Dedifferentiated amniotic fluid mesenchymal stem cell (primary cell): Measurements from ENCODE around the gene ALPK1.
"Not testable (repeated sequence)": the region's sequence is repeated elsewhere in the genome, so short reads cannot be mapped to it uniquely, and the experiment has no call there.

Experiments used
- DNase-seq: peaks from one replicate; pipeline ENCODE4 v3.0.0-alpha.2; 2016; ENCODE audit errors: extremely low spot score

The ALPK1 gene

GRCh38 chr4:112284662-112285411 lies 12.3 kb upstream of the ALPK1 start:
- peak; percentile 23 for DNase-seq

DNA sequence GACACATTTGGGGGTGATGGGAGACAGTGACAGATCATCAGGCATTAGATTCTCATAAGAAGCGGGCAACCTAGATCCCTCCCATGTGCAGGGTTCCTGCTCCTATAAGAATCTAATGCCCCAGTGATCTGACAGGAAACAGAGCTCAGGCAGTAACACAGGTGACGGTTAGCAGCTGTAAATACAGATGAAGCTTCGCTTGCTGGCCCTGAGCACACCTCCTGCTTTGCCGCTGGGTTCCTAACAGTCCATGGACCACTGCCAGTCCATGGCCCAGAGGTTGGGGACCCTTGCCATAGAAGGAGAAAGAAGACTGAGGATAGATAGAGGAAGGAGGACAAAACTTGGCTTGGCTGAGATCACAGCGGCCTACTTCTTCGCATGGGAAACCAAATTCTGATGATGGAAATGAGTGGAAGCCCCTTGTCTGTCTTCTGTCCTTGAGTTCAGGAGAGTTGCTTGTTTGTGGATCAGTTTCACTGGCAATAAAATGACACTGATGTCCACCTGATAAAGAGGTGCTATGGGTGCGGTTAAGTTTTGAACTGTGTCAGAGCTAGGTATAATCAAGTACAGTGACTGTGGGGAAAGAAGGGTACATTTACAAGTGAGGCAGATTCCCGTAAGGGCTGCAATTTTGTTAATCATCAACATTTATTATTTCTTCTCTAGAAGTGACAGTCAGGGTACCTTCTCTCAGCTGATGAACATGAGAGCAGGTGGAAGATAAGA lies 9.7 kb upstream of the ALPK1 start:
- no peak for DNase-seq

GRCh38 chr4:112288455-112288854 lies 8.7 kb upstream of the ALPK1 start:
- no peak for DNase-seq

DNA sequence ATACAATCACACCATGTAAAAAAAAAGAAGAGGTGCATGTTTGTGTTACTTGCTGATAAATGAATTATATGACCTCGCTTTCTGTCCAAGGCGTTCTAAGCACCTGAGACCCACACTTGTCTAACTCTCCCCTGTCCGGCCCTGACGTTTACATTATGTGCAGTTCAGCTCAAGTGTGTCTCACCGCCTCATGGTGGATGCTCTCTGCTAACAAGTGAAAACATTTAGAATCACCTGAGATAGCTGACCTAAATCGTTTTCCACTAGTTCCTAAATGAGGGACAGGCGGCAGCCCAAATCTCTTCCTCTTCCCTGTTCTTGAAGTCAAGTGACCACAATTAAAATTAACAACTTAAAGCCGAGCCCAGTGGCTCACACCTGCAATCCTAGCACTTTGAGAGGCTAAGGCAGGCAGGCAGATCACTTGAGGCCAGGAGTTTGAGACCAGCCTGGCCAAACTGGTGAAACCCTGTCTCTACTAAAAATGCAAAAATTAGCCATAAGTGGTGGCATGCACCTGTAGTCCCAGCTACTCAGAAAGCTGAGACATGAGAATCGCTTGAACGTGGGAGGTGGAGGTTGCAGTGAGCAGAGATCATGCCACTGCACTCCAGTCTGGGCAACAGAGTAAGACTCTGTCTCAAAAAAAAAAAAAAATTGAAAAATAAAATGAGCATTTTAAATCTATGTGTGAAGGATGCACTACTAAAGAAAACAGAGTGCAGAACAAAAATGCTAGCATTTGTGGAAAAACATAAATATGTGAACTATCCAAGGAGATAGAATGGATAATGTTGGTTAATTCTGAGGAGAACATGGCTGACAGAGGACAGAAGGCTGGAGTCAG lies 7.5 kb upstream of the ALPK1 start:
- DNase-seq = no peak

DNA sequence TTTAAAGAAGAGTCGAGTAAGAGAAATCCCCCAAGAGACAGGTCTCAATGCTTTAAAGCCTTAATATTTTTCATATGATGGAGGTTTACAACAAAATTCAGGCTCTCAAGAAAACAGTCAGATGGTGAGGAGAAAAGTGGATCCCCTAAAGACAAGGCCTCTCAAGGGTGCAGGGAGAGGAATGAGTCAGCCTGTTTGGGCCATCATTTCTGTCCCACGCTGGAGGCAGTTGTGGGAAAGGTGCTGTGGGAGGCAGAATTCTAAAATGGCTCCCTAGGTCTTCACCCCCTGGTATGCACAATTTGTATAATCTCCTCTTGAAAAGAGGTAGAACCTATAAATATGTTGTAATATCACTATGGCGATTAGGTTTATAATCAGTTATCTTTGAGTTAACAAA lies 6.8 kb upstream of the ALPK1 start:
- DNase-seq = no peak

- DNase-seq = no peak
Measured at GRCh38 chr4:112299721-112300120, 2.6 kb downstream of the ALPK1 start.

DNA sequence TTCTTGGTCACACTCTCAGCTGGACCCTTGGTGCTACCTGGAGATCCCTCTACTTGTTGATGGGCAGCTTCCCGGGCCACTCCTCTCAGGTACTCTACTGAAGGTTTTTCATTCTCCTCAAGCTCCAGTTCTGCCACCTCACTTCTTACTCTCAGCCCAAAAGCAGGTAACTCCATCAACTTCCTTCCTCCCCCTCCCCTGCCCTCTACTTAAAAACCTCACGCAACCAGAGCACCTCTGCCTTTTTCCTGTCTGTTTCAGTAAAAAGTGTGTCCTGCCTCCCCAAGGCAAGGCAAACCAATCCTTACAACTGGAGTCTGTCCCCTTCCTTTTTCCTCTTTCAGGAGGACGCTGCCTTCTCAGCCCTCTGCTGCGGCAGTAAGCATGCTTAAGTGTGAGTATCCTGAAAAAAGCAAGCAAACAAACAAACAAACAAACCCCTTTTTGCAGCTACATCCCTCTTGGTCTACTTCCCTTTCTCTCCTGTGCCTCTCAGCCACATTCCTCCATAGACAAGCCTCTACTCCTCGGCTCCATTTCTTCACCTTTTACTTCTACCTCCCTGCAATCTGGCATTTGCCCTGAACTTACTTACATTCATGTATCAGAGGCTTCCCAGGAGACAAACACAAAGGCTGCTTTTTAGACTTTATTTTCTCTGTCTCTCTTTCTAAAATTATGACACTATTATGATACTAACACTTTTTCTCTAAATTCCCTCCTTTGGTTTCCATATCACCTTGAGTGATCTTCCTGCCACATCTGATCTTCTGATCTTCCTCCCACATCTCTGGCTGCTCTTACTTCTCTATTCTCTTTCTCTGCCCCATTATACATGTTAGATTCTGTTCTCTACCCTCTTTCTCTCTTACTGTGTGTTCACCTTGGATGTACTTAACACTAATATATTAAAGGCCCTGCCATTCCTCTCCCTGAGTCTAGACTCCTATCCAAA lies 5.4 kb downstream of the ALPK1 start:
- no peak for DNase-seq

DNA sequence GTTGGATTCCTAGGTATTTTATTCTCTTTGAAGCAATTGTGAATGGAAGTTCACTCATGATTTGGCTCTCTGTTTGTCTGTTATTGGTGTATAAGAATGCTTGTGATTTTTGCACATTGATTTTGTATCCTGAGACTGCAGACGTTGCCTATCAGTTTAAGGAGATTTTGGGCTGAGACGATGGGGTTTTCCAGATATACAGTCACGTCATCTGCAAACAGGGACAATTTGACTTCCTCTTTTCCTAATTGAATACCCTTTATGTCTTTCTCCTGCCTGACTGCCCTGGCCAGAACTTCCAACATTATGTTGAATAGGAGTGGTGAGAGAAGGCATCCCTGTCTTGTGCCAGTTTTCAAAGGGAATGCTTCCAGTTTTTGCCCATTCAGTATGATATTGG lies 8.3 kb downstream of the ALPK1 start:
- not testable (repeated sequence) for DNase-seq

DNA sequence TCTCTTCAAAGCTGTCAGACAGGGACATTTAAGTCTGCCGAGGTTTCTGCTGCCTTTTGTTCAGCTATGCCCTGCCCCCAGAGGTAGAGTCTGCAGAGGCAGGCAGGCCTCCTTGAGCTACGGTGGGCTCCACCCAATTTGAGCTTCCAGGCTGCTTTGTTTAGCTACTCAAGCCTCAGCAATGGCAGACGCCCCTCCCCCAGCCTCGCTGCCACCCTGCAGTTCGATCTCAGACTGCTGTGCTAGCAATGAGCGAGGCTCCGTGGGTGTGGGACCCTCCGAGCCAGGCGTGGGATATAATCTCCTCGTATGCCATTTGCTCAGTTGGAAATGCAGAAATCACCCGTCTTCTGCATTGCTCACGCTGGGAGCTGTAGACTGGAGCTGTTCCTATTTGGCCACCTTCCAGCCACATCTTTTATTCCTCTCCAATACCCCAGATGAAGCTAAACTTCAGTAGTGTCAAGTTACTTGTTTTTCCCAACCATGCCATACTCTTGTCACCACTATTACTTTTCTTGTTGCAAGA lies 12.2 kb downstream of the ALPK1 start:
- DNase-seq = not testable (repeated sequence)

DNA sequence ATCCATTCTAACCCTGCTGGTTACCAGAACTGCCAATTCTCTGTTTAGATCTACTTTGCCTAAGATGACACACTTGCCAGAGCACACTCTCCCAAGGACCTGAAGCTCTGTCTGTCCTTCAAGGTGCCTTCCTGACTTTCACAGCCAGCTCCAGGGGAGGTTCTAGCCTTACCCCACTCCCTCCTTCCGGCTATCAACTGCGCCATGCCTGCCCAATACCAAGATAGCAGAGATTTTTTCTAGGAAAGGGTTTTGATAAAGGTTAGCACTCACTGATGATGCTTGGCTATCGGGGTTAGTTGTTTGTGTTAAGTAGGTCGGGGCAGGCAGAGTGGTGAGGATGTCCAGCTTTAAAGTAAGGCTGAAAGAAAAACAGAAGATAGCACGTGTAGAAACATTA lies 14.3 kb downstream of the ALPK1 start:
- no peak for DNase-seq

- DNase-seq = no peak
Measured at GRCh38 chr4:112312610-112313239, 15.6 kb downstream of the ALPK1 start.

DNA sequence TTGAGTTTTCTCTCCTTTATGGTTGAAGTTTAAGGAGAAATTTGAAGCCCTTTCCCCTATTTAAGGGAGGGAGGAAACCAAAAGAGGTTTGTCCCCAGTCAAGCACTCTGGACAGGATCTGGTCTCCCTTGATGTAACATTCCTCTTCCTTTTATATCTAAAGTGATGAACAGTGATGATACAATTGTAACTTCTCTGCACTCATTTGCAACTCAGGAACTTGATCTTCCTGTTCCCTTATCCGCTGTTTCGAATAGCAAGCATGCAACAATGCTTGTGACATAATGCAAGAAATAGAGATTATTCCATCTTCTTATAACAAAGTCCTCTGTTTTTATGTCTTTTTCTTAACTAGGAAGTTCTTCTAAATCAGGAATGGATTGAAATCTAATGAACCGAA lies 18.3 kb downstream of the ALPK1 start:
- no peak for DNase-seq

DNA sequence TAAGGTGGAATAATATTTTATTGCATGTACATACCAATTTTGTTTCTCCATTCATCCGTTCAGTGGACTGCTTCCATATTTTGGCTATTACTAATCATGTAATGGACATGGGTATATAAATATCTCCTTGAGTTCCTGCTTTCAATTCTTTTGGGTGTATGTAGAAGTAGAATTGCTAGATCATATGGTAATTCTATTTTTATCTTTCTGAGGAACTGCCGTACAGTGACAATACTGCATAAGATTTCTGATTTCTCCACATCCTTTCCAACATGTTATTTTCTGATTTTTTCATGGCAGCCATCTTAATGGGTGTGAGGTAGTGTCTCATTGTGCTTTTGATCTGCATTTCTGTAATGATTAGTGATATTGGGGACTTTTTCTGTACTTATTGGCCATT lies 19.2 kb downstream of the ALPK1 start:
- DNase-seq = no peak

DNA sequence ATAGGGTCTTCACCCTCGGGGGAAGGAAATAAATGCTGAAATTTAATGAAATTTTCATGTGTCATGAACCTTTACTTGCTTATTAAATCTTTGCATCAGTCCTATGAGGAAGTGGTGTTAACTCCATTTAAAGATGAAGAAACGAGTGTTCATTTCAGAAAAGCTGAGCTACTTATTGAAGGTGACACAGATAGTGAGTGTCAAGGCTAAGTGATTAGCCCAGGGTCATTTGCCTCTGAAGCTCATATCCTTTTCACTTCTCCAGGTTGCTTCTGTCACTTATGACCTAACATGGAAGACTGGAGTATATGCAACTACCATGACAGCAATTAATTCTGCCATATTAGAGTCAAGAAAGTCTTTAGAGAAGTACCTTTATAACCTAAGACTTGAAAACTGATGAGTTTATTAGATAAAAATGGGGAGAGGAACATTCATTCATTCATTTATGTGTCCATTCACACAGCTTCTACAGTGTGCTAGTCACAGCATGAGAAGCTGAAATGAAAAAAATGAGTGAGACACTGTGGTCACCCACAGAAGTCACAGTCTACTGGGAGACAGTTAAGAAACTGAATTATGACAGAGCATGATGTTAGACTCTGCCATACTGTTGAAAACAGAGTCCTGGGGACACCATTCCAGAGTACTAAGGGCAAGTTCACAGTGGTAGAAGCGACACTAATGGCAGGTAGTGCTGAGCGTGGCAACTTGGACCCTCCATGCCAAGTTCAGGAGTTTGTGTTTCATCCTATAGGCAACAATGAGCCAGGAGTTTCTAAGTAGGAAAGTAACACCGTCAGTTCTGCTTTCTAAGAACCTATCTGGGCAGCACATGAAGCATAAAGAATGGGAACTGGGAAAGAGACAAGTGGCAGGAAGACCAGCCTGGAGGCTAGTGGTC lies 21.3 kb downstream of the ALPK1 start:
- no peak for DNase-seq

DNA sequence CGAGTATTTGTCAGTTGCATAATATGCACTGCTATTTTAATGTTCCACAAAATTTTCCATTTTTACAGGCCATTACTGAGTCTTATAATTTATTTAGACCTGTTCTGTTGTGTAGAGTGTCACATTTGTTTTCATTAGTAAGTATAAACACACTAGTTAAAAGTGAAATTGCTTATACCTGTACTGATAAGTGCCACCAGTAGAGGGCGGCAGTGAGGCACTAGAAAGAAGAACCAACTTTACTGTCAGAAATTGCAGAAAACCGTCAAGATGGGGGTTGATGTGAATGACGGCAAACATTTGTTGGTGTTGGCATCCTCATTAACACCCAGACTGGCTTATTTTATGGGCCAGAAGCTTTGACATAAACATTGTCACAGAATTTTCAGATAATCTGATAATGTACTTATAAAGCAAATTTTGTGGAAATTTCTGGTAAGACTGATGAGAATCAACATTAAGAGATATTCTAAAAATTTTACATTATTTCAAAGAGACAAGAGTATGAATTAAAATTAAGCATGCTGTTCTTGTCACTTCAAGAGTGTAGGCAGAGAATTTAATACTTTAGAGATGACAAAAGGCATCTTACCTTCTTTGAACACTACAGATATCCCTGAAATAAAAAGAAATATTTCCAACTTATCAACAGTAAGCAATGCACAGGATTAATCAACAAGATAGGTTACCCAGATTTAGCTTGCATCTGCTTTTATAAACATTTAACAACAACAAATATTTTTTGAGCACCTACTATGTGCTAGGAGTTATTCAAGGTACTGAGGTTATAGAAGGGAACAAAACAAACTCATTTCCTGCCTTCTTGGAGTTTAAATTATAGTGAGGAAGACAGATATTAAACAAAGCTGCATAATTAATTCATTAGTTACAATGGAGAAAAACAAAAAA lies 24.9 kb downstream of the ALPK1 start:
- DNase-seq = peak; percentile 58

- DNase-seq = no peak
Measured at GRCh38 chr4:112322866-112323265, 25.7 kb downstream of the ALPK1 start.

- no peak for DNase-seq
Measured at GRCh38 chr4:112325530-112325929, 28.4 kb downstream of the ALPK1 start.

DNA sequence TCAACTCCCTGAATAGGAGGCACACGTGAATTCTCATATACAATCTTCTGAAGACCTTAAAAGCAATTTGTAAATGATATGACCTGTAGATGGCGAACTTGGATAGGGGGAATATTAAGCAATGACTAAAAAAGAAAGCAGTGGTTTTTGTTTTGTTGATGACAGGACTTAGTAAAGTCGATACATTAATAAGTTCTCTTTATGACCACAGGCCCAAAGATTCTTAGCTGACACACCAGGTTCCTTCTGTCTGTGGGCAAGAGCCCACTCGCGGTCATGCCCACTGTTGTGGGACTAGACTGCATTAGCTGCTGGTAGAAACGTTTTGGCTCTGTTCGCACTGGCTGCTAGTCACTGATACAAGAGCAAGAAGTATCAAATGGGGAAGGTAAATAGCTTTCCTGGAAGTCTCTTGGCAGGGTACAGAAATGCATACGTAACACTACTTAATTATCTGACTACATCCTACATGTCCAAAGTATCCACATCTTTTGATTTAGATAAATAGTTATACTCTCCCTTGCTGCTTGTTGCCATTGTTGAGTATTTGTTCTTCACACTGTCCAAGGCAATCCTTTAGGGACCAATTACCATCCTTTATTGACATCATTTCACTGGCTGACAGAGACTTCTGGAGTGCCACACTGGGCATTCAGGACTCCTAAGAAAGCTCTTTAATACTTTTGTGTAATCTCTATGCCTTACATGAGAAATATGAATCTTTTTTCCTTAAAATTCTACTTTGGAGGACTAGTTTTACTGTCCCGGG lies 31.0 kb downstream of the ALPK1 start:
- peak; percentile 41 for DNase-seq
